Kidney epithelial cell (primary cell): ENCODE data around the gene NID1. TPM values are rescaled to one million over a fixed set of nuclear protein-coding genes. Genes with fewer than 3 reads are reported as not detected.

Source experiments
- DNase-seq: peaks from one replicate; pipeline ENCODE4 v3.0.0-alpha.2; 2010; ENCODE audit warnings: low read depth
- H3K27me3 ChIP-seq: 2 replicates; pipeline ENCODE4 v1.6.0; 2011; ENCODE audit warnings: low read length; ENCODE audit not compliant: control insufficient read depth, insufficient read depth
- H3K36me3 ChIP-seq: 2 replicates; pipeline ENCODE4 v1.5.1; 2011; ENCODE audit warnings: low read length; ENCODE audit not compliant: control insufficient read depth, insufficient read depth
- H3K4me3 ChIP-seq: 2 replicates; pipeline ENCODE4 v1.5.1; 2011; ENCODE audit warnings: low read depth, mild to moderate bottlenecking, control low read depth, low read length
- CTCF ChIP-seq: IDR thresholded peaks from 2 replicates; pipeline ENCODE4 v1.5.1; 2011; ENCODE audit warnings: mild to moderate bottlenecking, moderate library complexity, low read length, control low read depth, inconsistent platforms; ENCODE audit not compliant: insufficient read depth, poor library complexity, severe bottlenecking
- total RNA-seq: library from RNA; depleted of rRNA; stranded (reverse); fragments of >200 nt; gene quantifications from 2 replicates; pipeline ENCODE4 v1.2.3, GENCODE V29; 2015

The NID1 gene
- total RNA-seq, 1 donor from 2014 or later, result 21.2 TPM

DNA sequence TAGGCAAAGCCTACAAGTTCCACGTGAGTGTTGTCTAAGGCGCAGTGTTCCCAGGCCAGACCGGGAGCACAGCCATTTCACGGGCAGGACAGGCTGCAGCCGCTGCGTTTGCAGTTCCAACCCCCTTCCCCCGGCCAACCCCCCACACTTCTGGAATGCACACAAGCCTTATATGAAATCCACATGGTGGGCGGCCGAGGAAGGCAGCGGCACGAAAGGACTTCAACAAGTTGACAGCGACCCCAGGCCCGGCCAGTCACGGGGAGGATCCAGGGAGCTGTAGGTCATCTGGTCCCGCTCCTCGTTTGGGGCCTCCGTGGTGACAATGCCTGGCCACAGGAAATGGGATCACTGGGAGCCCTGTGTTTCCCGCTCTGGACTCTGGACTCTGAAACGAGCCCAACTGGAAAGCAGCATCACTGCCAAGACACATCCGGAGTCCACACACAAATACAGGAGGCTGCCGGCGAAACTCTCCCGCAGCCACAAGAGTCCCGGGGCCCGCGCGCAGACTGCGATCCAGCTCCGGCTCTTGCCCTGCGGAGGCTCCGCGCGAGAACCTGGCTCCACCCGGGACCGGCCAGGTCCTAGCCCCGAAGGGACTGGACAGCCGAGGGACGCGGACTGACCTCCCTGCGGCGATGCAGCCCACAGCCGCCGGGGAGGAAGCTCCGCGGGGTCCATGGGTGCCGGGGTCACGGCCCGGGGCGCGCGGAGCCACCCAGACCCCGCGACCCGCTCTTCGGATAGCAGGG is 794 bp downstream of the NID1 start:
- no peak for DNase-seq
- no peak for TF ChIP-seq CTCF
- Histone ChIP-seq H3K4me3 (peak overlapping the region; percentile 65), H3K36me3 (no peaks in the 10 kb centered on the region), H3K27me3 (peaks cover 13% of the 10 kb centered on the region)

GRCh38 chr1:236063551-236063918 is 1.4 kb downstream of the NID1 start:
- H3K36me3 ChIP-seq, result no peaks in the 10 kb centered on the region

GRCh38 chr1:236060286-236060685 is 4.6 kb downstream of the NID1 start:
- Histone ChIP-seq H3K36me3 (no peaks in the 10 kb centered on the region), H3K4me3 (no peak overlapping the region), H3K27me3 (peaks cover 5% of the 10 kb centered on the region)
- TF ChIP-seq CTCF, result no peak
- no peak for DNase-seq

More at GRCh38 chr1:236063551-236063918, 1.4 kb downstream of the NID1 start:
- no peak for TF ChIP-seq CTCF
- no peak for DNase-seq
- Histone ChIP-seq H3K4me3 (peak overlapping the region; percentile 65), H3K27me3 (peaks cover 13% of the 10 kb centered on the region)

DNA sequence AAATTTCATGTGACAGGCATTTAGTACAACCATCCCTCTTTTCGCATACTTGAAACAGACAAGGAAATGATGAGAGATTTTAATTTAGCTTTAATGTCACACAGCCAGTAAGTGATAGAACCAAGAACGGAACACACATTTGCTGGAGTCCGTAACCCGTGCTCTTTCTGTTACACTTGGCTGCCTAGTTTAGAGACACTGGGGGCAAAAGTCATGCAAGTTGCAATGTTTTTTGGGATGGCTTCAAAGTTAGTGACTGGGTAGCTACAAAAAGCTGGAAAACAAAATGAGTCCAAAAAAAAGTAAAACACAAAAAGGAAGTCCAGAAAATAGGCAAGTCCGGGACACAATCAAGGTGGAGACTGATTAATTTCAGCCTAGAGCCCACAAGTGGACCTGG is 5.9 kb downstream of the NID1 start:
- no peak for DNase-seq
- Histone ChIP-seq H3K27me3 (no peaks in the 10 kb centered on the region), H3K36me3 (no peaks in the 10 kb centered on the region), H3K4me3 (no peak overlapping the region)
- no peak for TF ChIP-seq CTCF

GRCh38 chr1:236058141-236058934 is 6.6 kb downstream of the NID1 start:
- Histone ChIP-seq H3K27me3 (no peaks in the 10 kb centered on the region), H3K36me3 (no peaks in the 10 kb centered on the region), H3K4me3 (no peak overlapping the region)
- DNase-seq, result no peak
- TF ChIP-seq CTCF, result no peak
